Measurements from ENCODE around the gene SCFD2.

SCFD2 gene

GRCh38 chr4:52979821-52980590 is 385.9 kb downstream of the SCFD2 start:
- DNase-seq = no peak

- DNase-seq = no peak
These were observed 386.8 kb downstream of the SCFD2 start for GRCh38 chr4:52979020-52979419.

GRCh38 chr4:52977252-52977651 is 388.6 kb downstream of the SCFD2 start:
- DNase-seq = no peak

GRCh38 chr4:52976523-52977230 is 389.2 kb downstream of the SCFD2 start:
- no peak for DNase-seq

GRCh38 chr4:52968691-52969090 is 397.2 kb downstream of the SCFD2 start:
- DNase-seq = no peak

DNA sequence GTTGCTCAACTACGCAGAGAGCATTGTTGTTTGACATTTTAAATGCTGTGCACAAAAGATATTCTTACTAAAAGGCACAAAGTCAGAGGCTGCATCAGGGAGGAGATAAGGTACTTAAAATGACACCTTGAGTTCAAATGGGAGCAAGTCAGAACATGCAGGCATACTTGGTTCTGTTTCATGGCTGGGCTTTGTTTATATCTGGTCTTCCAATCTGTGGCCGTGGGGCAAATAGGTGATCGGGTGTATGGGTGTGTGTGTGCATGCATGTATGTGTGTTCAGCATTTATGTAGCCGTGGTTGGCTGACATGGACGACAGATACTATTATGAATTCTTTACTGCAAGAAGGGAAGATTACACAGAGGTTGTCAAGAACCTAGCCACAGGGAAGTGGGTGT is 397.6 kb downstream of the SCFD2 start:
- DNase-seq = no peak

GRCh38 chr4:52966781-52967180 is 399.1 kb downstream of the SCFD2 start:
- no peak for DNase-seq

- DNase-seq = no peak
These were observed 399.7 kb downstream of the SCFD2 start for GRCh38 chr4:52966172-52966571.

DNA sequence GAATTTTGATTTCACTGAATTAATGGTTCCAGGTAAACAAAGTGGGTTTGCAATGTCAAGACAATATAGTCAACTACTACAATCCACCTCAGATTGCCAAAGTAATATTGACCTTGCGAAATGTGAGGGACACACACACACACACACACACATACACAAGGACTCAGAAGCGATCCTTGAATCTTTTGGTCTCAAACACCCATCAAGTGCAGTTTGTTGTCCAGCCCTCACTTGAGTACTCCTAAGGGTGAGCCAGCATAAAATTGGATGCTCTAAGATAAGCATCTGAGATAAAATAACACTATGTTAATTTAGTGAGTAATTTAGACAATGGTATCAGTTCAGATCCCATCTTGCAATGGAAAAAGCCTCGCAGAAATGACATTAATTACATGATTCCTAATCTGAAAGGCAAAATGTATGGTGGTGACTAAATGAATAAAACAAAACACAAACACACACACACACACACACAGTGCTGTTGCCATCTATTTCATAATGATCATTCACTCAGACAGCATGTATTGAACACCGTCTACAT is 401.2 kb downstream of the SCFD2 start:
- DNase-seq = no peak

DNA sequence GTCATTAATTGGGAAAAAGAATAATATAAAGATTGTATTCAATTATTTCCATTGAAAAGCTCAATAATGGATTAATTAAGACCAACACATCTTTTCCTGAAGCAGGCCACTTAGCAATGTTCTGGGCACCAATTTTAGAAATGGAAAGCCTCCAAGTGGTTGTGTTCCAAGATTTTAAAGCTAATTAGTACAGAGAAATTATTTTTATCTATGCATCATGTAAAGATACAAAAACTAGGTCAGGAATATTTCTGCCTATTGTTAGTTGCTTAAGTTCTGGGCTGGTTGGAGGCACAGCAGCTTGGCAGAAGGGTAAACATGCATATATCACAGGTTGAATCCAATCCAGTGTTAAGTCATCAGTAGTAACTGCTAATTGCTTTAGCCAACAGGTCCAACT is 401.9 kb downstream of the SCFD2 start:
- DNase-seq = no peak

DNA sequence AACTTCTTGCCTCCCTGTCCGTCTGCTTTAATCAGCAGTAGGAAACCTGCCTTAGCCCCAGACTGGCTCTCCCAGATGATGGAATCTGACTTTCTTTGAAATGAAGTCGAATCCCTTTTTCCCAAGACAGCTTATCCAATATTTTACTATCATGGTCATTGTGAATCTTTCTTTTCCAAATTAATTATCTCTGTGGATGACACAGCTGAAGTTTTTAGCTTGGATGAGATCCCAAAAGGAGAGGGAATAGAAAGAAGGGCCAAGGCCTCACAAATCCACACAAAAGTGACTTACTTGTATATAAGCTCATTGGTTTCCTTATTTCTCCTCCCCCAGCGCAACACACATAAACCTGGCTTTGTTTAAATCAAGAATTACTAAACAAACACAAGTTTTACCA is 403.1 kb downstream of the SCFD2 start:
- DNase-seq = no peak

GRCh38 chr4:52961666-52962412 is 404.0 kb downstream of the SCFD2 start:
- DNase-seq = no peak

- DNase-seq = no peak
These were observed 406.3 kb downstream of the SCFD2 start for GRCh38 chr4:52959541-52959940.

DNA sequence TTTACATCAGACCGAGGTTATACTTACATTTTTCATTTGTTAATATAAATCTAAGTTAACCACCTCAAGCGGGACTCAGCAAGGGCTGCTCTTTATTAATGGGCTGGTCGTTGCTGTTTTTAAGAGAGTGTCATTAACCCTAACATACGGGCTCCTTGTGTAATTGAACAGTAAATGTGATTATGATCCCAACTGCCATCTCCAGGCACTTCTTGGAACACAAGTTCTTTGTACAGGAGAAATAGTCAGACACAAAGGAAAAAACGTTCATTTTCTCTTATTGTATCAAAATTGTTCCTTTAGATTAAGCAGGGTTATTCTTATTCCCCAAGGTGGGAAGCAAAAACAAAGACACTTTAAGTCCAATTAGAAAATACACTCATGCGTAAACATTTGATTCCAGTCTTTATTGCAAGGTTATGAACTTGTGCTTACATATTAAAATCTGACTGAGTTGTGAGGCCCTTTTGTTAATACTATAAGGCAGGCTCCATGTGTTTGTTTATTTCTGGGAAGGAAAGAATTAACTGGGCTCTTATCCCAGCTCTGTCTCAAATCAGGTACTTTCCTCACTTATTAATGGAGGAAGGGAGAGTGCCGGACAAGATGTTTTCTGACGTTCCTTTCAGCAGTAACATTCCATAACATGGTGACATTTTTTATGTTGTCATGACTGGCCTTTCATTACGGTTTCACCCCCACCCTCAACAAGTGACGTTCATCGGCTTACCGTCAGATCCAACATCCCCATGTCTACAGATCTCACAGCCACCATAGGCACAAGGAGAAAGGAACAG is 407.8 kb downstream of the SCFD2 start:
- no peak for DNase-seq

DNA sequence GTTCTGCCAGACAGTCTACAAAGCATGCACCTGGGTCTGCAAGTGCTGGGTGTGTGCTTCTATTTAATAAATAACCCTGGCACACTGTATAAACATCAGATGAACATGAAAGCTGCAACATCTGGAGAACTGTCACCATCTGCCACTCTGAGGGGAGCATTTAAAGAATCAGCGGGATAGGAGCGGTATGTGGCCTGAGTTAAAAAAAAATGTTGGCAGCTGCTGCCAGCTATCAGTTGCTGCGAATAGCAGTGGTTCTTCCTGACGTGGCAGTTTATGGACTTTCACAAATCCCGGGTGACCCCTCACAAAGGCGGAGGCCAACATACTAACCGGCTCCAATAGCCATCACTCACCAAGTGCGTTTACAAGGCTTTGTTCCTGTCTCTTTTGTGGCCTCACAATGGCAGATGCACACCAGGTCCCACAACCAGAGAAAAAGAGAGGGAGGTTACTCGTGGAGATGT is 408.6 kb downstream of the SCFD2 start:
- no peak for DNase-seq

- no peak for DNase-seq
These were observed 409.2 kb downstream of the SCFD2 start for GRCh38 chr4:52956691-52957090.

DNA sequence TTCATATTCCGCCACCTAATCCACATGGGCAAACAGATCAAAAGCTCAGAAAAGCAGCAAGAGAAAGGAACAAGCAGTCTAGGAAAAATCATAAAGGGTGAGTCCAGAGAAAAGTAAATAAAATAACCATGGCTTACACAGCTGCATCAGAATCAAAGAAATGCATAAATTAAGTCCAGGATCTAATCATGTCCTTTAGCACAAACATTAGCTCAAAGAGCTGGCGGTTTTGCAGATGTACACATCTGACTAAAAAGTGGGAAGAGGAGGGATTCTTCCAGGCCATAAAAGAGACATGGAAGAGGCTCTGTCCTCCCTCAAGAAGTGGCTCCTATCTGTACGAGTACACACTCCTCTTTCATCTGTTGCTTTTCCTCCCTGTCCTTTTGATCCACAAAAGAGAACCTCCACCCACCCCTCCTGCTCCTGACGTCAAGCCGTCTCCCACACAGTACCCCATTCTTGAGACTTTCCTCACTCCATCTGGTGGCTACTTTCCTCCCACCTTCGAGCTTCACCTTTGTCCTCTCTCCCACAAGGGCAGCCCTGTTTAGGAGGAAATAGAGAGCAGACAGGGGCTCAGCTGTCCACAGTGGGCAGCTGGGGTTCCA is 411.2 kb downstream of the SCFD2 start:
- no peak for DNase-seq

DNA sequence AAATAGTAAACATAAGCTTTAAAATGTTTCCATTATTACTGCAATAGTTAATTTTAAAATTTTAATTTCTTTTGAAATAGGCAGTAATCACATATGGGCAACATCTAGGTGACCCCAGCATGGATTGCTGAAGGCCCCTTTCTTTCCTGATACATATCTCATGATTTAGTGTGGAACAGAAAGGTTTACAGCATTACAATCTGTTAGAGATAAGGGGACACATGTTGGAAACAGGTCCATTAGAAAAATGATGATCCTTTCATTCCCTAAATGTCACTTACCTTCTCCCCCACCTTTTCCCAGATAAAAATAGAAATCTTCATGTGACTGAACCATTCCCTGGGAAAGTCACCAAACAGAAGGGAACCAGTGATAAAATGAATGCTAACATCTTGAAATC is 413.3 kb downstream of the SCFD2 start:
- no peak for DNase-seq

DNA sequence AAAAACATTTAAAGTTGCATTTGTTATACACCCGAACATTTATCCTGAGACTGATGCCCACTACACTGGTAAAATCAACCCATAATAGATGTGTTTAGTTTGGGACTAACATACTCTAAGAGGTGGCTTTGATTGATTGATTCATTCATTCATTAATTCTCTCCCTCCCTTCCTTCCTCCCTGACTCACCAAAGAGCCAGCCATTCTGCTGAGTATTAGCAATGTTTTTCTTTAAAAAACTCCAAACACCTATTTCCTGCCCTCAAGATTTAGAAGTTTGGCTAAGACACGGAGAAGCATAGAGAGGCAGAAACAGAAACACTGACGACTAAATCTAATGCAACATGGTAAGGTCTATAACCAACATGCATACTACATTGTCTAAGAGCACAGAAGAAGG is 414.8 kb downstream of the SCFD2 start:
- no peak for DNase-seq

GRCh38 chr4:52950226-52950625 is 415.6 kb downstream of the SCFD2 start:
- DNase-seq = no peak

DNA sequence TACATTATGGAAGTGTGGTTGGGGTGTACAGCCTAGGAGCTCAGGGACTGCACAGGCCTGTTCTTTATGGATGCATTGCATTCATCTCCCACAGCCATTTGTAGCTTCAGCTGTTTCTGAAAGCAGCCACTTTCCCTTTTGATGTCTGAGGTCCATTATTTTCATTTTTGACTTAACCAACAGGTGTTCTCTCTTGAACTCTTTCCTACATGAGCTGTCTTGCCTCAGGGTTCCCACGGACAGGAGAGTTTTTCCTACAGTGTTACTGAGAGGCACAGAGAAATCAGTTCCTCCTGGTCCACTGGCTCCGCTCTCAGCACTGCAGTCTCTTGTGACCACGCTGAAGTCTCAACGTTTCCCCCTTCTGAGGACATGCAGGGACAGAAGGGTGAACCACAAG is 416.5 kb downstream of the SCFD2 start:
- DNase-seq = no peak

DNA sequence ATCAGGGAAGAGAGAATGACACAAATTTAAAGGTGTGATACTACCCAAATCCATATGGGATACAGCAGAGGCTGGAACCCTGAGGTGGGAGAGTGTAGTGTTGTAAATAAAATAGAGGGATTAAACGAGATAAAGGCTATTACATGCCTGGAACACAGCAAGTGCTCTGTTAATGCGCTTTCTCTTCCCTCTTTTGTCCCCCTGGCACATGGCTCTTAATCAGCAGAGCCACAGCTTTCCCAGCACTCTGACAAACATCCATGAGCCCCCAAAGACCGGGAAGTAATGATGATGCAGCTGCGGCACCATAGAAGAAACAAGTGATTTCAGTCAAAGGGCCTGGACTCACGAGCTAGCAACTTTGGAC is 417.8 kb downstream of the SCFD2 start:
- DNase-seq = no peak
